Cardiac fibroblast (primary cell): ENCODE results near the gene MOV10L1.
A peak's percentile ranks its signal among the peaks of the same experiment; 100 is the strongest.

Source experiments
- DNase-seq, 2 donors: peaks; one replicate each; pipeline versions ENCODE4 v3.0.0 to v3.0.0-alpha.2; 2010; ENCODE audit warnings: low read depth in 2 of 2
- H3K4me3 ChIP-seq, 2 donors: replicated peaks in 1 of 2; 1 replicate in 1 of 2; 2 replicates in 1 of 2; pipeline ENCODE4 v1.5.1; 2011; ENCODE audit warnings: low read depth in 2 of 2, low read length in 2 of 2, mild to moderate bottlenecking in 2 of 2, moderate library complexity in 1 of 2
- TF ChIP-seq, protein P1 (sequence below): IDR thresholded peaks from one replicate; pipeline ENCODE4 v1.5.1; 2011; ENCODE audit warnings: low read depth, mild to moderate bottlenecking, low read length, inconsistent platforms

Gene MOV10L1

DNA sequence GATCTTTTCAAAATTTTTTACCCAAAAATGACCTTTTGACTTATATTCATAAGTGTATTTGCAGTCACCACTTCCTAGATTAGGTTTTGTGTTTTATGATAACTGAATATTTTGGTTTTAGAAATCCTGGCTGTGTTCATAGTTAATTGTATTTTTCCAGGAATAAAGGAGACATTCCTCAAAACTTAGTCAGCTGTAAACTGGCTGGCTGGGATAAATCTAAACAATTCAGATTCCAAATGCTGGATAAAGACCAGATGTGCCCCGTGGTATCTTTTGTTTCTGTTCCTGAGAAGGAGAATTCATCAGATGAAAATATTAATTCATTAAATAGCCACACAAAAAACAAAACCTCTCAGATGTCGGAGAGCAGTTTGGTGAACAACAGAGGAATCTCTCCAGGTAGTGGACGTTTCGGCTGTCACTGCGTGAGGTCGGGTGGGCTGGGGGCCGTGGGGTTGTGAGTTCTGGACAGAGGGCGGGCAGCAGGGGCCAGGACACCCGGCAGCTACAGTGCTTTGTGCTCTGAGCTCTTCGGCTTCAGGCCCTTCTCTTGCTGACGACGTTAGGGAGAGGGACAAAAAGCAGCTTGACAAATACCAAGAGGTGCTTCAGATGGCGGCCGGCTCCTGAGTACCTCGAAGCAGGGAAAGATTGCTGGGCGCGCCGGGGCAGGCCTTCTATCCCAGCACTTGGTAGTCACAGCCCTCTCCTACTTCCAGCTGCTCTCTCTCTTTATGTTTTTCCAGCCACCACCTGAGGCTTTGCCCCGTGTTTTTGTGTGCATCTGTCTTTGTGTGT lies 24.6 kb downstream of the MOV10L1 start:
- peak; percentile 80 to 89 for DNase-seq
- H3K4me3 ChIP-seq, result peak overlapping the region; percentile 44 to 53
- TF ChIP-seq, protein P1, sequence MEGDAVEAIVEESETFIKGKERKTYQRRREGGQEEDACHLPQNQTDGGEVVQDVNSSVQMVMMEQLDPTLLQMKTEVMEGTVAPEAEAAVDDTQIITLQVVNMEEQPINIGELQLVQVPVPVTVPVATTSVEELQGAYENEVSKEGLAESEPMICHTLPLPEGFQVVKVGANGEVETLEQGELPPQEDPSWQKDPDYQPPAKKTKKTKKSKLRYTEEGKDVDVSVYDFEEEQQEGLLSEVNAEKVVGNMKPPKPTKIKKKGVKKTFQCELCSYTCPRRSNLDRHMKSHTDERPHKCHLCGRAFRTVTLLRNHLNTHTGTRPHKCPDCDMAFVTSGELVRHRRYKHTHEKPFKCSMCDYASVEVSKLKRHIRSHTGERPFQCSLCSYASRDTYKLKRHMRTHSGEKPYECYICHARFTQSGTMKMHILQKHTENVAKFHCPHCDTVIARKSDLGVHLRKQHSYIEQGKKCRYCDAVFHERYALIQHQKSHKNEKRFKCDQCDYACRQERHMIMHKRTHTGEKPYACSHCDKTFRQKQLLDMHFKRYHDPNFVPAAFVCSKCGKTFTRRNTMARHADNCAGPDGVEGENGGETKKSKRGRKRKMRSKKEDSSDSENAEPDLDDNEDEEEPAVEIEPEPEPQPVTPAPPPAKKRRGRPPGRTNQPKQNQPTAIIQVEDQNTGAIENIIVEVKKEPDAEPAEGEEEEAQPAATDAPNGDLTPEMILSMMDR, result no peak

DNA sequence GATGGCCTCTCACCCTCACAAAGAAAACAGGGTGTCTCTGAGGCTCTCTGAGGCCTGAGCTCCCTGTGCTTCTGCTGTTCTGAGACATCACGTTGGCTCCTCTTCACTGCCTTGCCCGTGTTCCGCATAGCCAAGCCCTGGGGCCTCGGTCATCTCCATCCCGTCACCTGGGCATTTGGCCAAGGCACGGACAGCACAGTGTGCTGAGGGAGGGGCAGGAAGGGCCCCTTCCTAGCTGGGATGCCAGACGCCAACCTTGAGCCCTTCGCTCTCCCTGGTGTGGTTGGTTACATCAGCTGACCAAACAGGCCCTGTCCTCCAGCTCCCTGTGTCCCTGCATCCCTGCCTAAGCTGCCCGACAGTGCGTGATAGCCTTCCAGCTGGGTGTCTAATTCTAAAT lies 25.9 kb downstream of the MOV10L1 start:
- peak overlapping the region in 1 of 2 donors; percentile 3 for H3K4me3 ChIP-seq
- TF ChIP-seq, protein P1, result no peak

DNA sequence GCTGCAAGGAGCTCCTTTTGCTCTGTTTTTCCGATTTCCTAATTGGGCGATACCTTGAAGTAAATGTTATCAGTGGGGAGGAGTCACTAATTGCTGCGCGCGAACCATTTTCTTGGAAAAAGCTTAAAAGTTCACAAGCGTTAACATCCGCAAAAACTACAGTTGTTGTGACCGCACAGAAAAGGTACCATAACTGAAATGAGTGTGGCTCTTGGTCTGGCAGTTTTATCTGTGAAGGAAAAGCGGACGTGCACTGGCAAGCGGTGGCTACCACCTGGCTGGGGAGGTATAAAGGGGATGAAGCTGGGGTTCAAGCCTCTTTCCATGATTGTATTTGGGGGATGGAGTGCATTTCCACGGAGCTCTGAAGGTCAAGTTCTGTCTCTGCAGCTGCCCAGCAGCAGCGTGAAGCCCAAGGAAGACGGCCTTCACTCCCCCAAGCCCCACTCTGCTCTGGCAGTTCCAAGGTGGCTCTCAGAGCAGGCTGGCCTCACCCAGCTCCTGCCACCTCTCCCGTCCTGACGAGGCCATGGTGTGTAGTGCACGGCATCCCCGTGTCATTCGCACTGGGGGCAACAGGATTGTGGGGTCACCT lies 27.5 kb downstream of the MOV10L1 start:
- TF ChIP-seq, protein P1, result no peak
- H3K4me3 ChIP-seq, result no peak overlapping the region
- DNase-seq, result no peak

More for the DNA sequence above, 25.9 kb downstream of the MOV10L1 start:
- DNase-seq, result peak; percentile 65 to 75

DNA sequence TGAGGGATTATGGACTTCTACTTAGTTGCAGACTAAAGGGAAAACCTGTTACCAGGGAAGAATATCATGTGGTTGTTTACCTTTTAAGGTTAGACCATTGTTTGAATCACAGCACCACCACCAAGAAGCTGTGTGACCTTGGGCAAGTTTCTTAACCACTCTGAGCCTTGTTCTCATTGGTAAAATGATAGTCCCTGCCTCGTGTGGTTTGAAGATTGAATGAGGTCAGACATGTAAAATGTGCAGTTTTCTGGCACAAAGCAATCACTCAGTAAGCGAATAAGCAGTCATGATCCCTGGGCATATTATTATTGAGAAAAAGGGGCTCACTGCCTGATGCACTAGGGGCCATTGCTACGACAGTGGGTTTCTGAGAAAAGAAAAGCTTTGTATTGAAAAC lies 28.3 kb downstream of the MOV10L1 start:
- peak in 1 of 2 donors; percentile 39 for DNase-seq
- TF ChIP-seq, protein P1, result no peak
- H3K4me3 ChIP-seq, result no peak overlapping the region

DNA sequence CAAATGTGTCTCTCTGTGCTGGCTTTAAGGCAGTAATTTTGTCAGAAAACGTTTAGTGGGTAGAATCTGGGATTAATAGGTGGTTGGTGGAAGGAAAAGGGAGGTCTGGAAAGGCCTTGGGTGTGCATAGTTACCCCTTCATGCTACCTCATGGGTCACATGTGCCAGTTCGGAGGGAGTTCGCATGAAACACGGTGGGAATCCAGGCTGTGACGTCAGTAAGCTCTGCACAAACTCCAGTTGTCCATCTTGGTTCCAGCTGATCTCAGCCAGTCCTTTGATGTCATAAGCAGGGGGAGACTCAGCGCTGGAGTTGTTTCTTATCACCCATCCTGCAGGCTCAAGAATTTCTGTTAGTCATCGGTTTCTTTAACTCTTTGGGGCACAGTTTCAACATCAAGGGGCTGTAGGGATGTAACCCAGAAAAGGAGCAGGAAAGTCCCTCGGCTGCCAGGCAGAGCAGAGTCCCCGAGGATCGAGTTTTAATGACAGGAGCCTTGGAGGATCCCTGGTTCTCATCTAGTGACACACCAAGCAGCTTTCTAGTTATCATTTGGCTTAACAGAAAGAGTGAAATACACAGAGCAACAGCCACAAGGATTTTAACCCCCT lies 28.9 kb downstream of the MOV10L1 start:
- peak; percentile 93 to 99 for DNase-seq
- TF ChIP-seq, protein P1, result no peak
- no peak overlapping the region for H3K4me3 ChIP-seq

DNA sequence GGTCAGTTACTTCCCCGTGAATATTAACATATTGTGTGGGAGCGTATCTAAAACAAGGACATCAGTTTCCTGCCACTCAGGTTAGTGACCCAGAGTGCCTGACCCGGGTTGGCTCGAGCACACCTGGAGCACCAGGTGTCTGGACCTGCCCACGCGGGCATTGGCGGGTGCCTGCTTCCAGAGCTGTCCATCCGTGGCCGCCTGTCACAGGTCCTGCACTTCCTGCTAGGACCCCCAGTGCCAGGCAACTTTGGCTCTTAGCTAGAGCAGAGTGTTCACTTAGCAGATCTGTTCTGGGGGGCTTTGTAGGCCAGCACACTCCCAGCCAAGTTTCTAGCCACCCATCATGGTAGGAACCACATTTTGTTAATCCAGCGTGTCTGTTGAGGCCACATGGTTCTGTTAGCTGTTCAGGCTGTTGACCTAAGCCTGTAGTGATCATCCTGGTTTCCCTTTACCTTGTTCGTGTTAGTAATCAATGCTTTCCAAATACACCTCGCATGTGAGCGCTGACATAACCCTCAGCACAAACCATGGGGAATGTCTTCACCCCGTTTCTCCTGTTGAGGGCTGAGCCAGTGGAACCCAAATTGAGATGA lies 29.5 kb downstream of the MOV10L1 start:
- DNase-seq, result no peak
- TF ChIP-seq, protein P1, result no peak

More for the DNA sequence above, 29.5 kb downstream of the MOV10L1 start:
- no peak overlapping the region for H3K4me3 ChIP-seq
